Measurements from ENCODE around the gene KDM4B. TPM values are rescaled to one million over a fixed set of nuclear protein-coding genes. Genes with fewer than 3 reads are reported as not detected.

Gene KDM4B
- total and polyA plus RNA-seq, 2 donors (not counting 1 experiment from before 2014, with no cell fraction given), result 6.4 to 14.4 TPM

DNA sequence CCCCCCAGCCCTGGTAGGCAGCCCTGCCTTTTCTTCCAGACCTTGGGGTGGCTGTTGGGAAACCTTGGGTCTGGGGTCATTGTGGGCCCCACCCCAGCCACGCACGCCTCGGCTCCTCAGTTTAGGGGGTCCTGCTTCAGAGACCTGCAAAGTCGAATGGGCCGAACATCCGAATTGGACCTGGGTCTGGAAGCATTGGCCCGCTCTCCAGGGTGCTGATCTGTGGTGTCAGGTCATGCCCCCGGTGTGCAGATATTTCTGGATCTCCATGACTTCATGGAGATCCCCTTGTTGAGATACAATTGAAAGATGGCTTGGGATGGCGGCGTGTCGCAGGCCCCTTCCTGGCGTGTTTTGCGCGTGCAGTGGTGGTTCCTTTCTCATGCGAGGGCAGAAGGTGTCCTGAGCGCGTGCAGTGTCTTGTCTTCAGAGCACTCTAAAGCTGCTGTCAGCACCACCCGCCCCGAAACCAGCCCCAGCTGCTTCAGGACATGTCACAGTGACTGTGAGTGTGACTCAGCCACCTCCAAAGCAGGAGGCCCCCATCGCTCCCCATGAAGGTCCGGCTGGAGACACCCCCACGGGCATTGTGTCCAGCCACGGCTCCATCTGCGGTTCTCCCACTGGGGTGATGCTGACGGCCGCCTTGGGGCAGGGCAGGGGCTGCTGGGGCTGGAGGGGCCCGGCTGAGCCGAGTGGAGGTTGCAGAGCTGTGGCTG lies 112.7 kb downstream of the KDM4B start:
- Histone ChIP-seq H2AFZ (ENCODE audit: low read length) (no peak overlapping the region), H3K4me3 (replicated peaks in 1 of 4; ENCODE audit: control extremely low read depth in 1 of 4, insufficient read depth in 1 of 4, low read depth in 3 of 4, low read length in 4 of 4) (no peak overlapping the region), H3K79me2 (ENCODE audit: control insufficient read depth, insufficient read depth, low read length) (no peaks in the 10 kb centered on the region), H3K9ac (ENCODE audit: insufficient read depth, low read length) (no peak overlapping the region), H3K36me3 (ENCODE audit: control insufficient read depth, insufficient read depth, low read length) (peaks cover 14% of the 10 kb centered on the region), H4K20me1 (ENCODE audit: control insufficient read depth, extremely low read depth, insufficient read depth, low read length) (no peaks in the 10 kb centered on the region), H3K27me3 (ENCODE audit: control insufficient read depth, insufficient read depth, low read length) (no peaks in the 10 kb centered on the region), H3K9me3 (ENCODE audit: control insufficient read depth, insufficient read depth, low read depth, low read length) (no peaks in the 10 kb centered on the region), H3K4me2 (ENCODE audit: extremely low read depth, insufficient read depth, low read length) (no peak overlapping the region), H3K27ac (ENCODE audit: insufficient read depth, low read length) (no peak overlapping the region), H3K4me1 (ENCODE audit: control insufficient read depth, extremely low read depth, insufficient read depth, low read length) (no peaks in the 10 kb centered on the region)
- TF ChIP-seq EZH2 (IDR thresholded peaks at IDR 0.05; ENCODE audit: low read length, missing control alignments), result no peak
- TF ChIP-seq, protein P1, sequence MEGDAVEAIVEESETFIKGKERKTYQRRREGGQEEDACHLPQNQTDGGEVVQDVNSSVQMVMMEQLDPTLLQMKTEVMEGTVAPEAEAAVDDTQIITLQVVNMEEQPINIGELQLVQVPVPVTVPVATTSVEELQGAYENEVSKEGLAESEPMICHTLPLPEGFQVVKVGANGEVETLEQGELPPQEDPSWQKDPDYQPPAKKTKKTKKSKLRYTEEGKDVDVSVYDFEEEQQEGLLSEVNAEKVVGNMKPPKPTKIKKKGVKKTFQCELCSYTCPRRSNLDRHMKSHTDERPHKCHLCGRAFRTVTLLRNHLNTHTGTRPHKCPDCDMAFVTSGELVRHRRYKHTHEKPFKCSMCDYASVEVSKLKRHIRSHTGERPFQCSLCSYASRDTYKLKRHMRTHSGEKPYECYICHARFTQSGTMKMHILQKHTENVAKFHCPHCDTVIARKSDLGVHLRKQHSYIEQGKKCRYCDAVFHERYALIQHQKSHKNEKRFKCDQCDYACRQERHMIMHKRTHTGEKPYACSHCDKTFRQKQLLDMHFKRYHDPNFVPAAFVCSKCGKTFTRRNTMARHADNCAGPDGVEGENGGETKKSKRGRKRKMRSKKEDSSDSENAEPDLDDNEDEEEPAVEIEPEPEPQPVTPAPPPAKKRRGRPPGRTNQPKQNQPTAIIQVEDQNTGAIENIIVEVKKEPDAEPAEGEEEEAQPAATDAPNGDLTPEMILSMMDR (conservative IDR thresholded peaks at IDR 0.05 in 1 of 2, IDR thresholded peaks at IDR 0.05 in 1 of 2; ENCODE audit: low read depth in 1 of 2, low read length in 2 of 2), result no peak
- no peak for DNase-seq (ENCODE audit: low read depth in 2 of 2)

GRCh38 chr19:5083547-5083965 lies 114.6 kb downstream of the KDM4B start:
- Histone ChIP-seq H3K36me3 (ENCODE audit: control insufficient read depth, insufficient read depth, low read length) (peaks cover 16% of the 10 kb centered on the region), H3K27ac (ENCODE audit: insufficient read depth, low read length) (no peak overlapping the region), H3K79me2 (ENCODE audit: control insufficient read depth, insufficient read depth, low read length) (no peaks in the 10 kb centered on the region), H3K9me3 (ENCODE audit: control insufficient read depth, insufficient read depth, low read depth, low read length) (no peaks in the 10 kb centered on the region), H3K4me3 (replicated peaks in 1 of 4; ENCODE audit: control extremely low read depth in 1 of 4, insufficient read depth in 1 of 4, low read depth in 3 of 4, low read length in 4 of 4) (no peak overlapping the region), H3K4me1 (ENCODE audit: control insufficient read depth, extremely low read depth, insufficient read depth, low read length) (no peaks in the 10 kb centered on the region), H2AFZ (ENCODE audit: low read length) (no peak overlapping the region), H3K4me2 (ENCODE audit: extremely low read depth, insufficient read depth, low read length) (no peak overlapping the region), H3K27me3 (ENCODE audit: control insufficient read depth, insufficient read depth, low read length) (no peaks in the 10 kb centered on the region), H3K9ac (ENCODE audit: insufficient read depth, low read length) (no peak overlapping the region), H4K20me1 (ENCODE audit: control insufficient read depth, extremely low read depth, insufficient read depth, low read length) (no peaks in the 10 kb centered on the region)
- TF ChIP-seq, protein P1 (conservative IDR thresholded peaks at IDR 0.05 in 1 of 2, IDR thresholded peaks at IDR 0.05 in 1 of 2; ENCODE audit: low read depth in 1 of 2, low read length in 2 of 2), result no peak
- no peak for TF ChIP-seq EZH2 (IDR thresholded peaks at IDR 0.05; ENCODE audit: low read length, missing control alignments)
- no peak for DNase-seq (ENCODE audit: low read depth in 2 of 2)

DNA sequence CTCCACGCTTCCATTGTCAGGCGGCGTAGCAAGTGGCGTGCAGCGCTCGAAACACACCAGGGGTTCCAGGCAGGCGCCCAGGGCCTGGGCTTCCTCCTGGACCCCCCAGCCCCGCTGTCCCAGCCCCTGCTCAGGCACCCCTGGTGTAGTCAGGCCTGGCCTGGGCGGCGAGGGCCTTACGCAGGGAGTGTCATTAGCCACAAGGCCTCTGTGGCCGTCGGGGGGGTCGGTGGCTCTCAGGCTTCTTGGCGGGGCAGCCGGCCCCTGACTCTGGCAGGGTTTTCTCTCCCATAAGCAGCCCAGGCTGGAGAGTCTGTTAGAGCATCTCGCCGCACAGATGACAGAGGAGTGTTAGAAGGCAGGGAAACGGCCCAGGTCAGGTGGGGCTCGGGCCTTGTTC lies 116.7 kb downstream of the KDM4B start:
- TF ChIP-seq, protein P1 (conservative IDR thresholded peaks at IDR 0.05 in 1 of 2, IDR thresholded peaks at IDR 0.05 in 1 of 2; ENCODE audit: low read depth in 1 of 2, low read length in 2 of 2), result no peak
- no peak for TF ChIP-seq EZH2 (IDR thresholded peaks at IDR 0.05; ENCODE audit: low read length, missing control alignments)
- no peaks in the 10 kb centered on the region for H4K20me1 ChIP-seq (ENCODE audit: control insufficient read depth, extremely low read depth, insufficient read depth, low read length)
- peaks cover 13% of the 10 kb centered on the region for H3K36me3 ChIP-seq (ENCODE audit: control insufficient read depth, insufficient read depth, low read length)

More for the DNA sequence above, 116.7 kb downstream of the KDM4B start:
- Histone ChIP-seq H3K27me3 (ENCODE audit: control insufficient read depth, insufficient read depth, low read length) (no peaks in the 10 kb centered on the region), H3K4me3 (replicated peaks in 1 of 4; ENCODE audit: control extremely low read depth in 1 of 4, insufficient read depth in 1 of 4, low read depth in 3 of 4, low read length in 4 of 4) (no peak overlapping the region), H2AFZ (ENCODE audit: low read length) (no peak overlapping the region), H3K9me3 (ENCODE audit: control insufficient read depth, insufficient read depth, low read depth, low read length) (no peaks in the 10 kb centered on the region), H3K4me1 (ENCODE audit: control insufficient read depth, extremely low read depth, insufficient read depth, low read length) (peaks cover under 1% of the 10 kb centered on the region), H3K79me2 (ENCODE audit: control insufficient read depth, insufficient read depth, low read length) (no peaks in the 10 kb centered on the region), H3K4me2 (ENCODE audit: extremely low read depth, insufficient read depth, low read length) (no peak overlapping the region), H3K9ac (ENCODE audit: insufficient read depth, low read length) (no peak overlapping the region), H3K27ac (ENCODE audit: insufficient read depth, low read length) (no peak overlapping the region)
- DNase-seq (ENCODE audit: low read depth in 2 of 2), result no peak
